ENCODE data around the gene SLN.

SLN gene

GRCh38 chr11:107678632-107678971 lies 33.3 kb downstream of the SLN start:
- Mint-ChIP-seq H3K4me1 (no peaks in the 10 kb centered on the region), H3K27ac (no peak overlapping the region), H3K4me3 (no peak overlapping the region), H3K36me3 (no peaks in the 10 kb centered on the region), H3K9me3 (no peaks in the 10 kb centered on the region), H3K27me3 (peaks cover 2% of the 10 kb centered on the region)

GRCh38 chr11:107677924-107678631 lies 33.8 kb downstream of the SLN start:
- Mint-ChIP-seq H3K36me3 (no peaks in the 10 kb centered on the region), H3K27ac (no peak overlapping the region), H3K4me1 (no peaks in the 10 kb centered on the region), H3K4me3 (no peak overlapping the region), H3K27me3 (peaks cover 2% of the 10 kb centered on the region), H3K9me3 (no peaks in the 10 kb centered on the region)

- Mint-ChIP-seq H3K4me3 (no peak overlapping the region), H3K36me3 (no peaks in the 10 kb centered on the region), H3K9me3 (no peaks in the 10 kb centered on the region), H3K4me1 (no peaks in the 10 kb centered on the region), H3K27ac (no peak overlapping the region), H3K27me3 (peaks cover 2% of the 10 kb centered on the region)
Measured at GRCh38 chr11:107676336-107677057, 35.4 kb downstream of the SLN start.

GRCh38 chr11:107675902-107676301 lies 36.0 kb downstream of the SLN start:
- H3K4me1 Mint-ChIP-seq = no peaks in the 10 kb centered on the region
- H3K36me3 Mint-ChIP-seq = no peaks in the 10 kb centered on the region
- peaks cover 3% of the 10 kb centered on the region for H3K27me3 Mint-ChIP-seq
- no peak overlapping the region for H3K27ac Mint-ChIP-seq
- H3K4me3 Mint-ChIP-seq = no peak overlapping the region
- no peaks in the 10 kb centered on the region for H3K9me3 Mint-ChIP-seq

- no peaks in the 10 kb centered on the region for H3K36me3 Mint-ChIP-seq
- H3K27ac Mint-ChIP-seq = no peak overlapping the region
- H3K4me3 Mint-ChIP-seq = no peak overlapping the region
- peaks cover 1% of the 10 kb centered on the region for H3K27me3 Mint-ChIP-seq
- no peaks in the 10 kb centered on the region for H3K4me1 Mint-ChIP-seq
- H3K9me3 Mint-ChIP-seq = no peaks in the 10 kb centered on the region
Measured at GRCh38 chr11:107669893-107670601, 41.8 kb downstream of the SLN start.

GRCh38 chr11:107669191-107669740 lies 42.6 kb downstream of the SLN start:
- H3K9me3 Mint-ChIP-seq = no peaks in the 10 kb centered on the region
- no peak overlapping the region for H3K4me3 Mint-ChIP-seq
- no peaks in the 10 kb centered on the region for H3K36me3 Mint-ChIP-seq
- H3K4me1 Mint-ChIP-seq = no peaks in the 10 kb centered on the region
- H3K27ac Mint-ChIP-seq = no peak overlapping the region
- peaks cover 5% of the 10 kb centered on the region for H3K27me3 Mint-ChIP-seq

- no peak overlapping the region for H3K27ac Mint-ChIP-seq
- no peak overlapping the region for H3K4me3 Mint-ChIP-seq
- H3K4me1 Mint-ChIP-seq = no peaks in the 10 kb centered on the region
- no peaks in the 10 kb centered on the region for H3K9me3 Mint-ChIP-seq
- H3K36me3 Mint-ChIP-seq = no peaks in the 10 kb centered on the region
- H3K27me3 Mint-ChIP-seq = peaks cover 5% of the 10 kb centered on the region
Measured at GRCh38 chr11:107666911-107667613, 44.8 kb downstream of the SLN start.

- no peaks in the 10 kb centered on the region for H3K4me1 Mint-ChIP-seq
- no peak overlapping the region for H3K27ac Mint-ChIP-seq
- no peaks in the 10 kb centered on the region for H3K9me3 Mint-ChIP-seq
- no peaks in the 10 kb centered on the region for H3K36me3 Mint-ChIP-seq
- no peak overlapping the region for H3K4me3 Mint-ChIP-seq
- H3K27me3 Mint-ChIP-seq = peaks cover 4% of the 10 kb centered on the region
Measured at GRCh38 chr11:107665018-107665417, 46.8 kb downstream of the SLN start.

GRCh38 chr11:107661656-107662055 lies 50.2 kb downstream of the SLN start:
- H3K27me3 Mint-ChIP-seq = peaks cover 6% of the 10 kb centered on the region
- H3K4me3 Mint-ChIP-seq = no peak overlapping the region
- H3K36me3 Mint-ChIP-seq = no peaks in the 10 kb centered on the region
- no peaks in the 10 kb centered on the region for H3K4me1 Mint-ChIP-seq
- H3K9me3 Mint-ChIP-seq = no peaks in the 10 kb centered on the region
- H3K27ac Mint-ChIP-seq = no peak overlapping the region

GRCh38 chr11:107660066-107660465 lies 51.8 kb downstream of the SLN start:
- no peaks in the 10 kb centered on the region for H3K9me3 Mint-ChIP-seq
- peaks cover 13% of the 10 kb centered on the region for H3K27me3 Mint-ChIP-seq
- H3K27ac Mint-ChIP-seq = no peak overlapping the region
- no peak overlapping the region for H3K4me3 Mint-ChIP-seq
- H3K36me3 Mint-ChIP-seq = no peaks in the 10 kb centered on the region
- H3K4me1 Mint-ChIP-seq = no peaks in the 10 kb centered on the region

GRCh38 chr11:107659310-107659709 lies 52.5 kb downstream of the SLN start:
- Mint-ChIP-seq H3K9me3 (no peaks in the 10 kb centered on the region), H3K27ac (no peak overlapping the region), H3K4me3 (no peak overlapping the region), H3K4me1 (no peaks in the 10 kb centered on the region), H3K36me3 (no peaks in the 10 kb centered on the region), H3K27me3 (peaks cover 12% of the 10 kb centered on the region)
